IPS-11a (cell line): ENCODE results near the gene SAP25.

Source experiments
- H3K4me3 ChIP-seq: one replicate; pipeline ENCODE4 v1.5.1; 2013; ENCODE audit warnings: low read depth, low read length, control low read depth

The SAP25 gene

GRCh38 chr7:100598425-100598824 lies 24.7 kb upstream of the SAP25 start:
- H3K4me3 ChIP-seq: no peak overlapping the region

DNA sequence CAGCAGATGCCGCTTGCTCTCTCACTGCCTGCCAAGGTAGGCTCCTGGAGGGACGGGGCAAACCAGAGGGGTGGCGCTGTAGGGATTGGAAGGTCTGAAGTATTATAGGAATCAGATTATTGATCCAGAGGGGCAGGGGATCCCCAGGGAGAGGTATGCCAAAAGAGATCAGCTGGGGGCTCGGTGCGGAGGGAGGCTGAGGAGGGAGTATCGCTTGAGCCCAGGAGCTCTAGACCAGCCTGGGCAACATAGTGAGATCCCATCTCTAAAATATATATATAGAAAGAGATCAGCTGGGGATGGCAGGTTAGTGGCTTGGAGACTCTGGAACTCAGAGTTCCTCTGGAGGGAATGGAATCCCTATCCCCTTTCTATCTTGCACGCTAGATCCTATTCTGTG lies 21.5 kb upstream of the SAP25 start:
- H3K4me3 ChIP-seq: no peak overlapping the region

DNA sequence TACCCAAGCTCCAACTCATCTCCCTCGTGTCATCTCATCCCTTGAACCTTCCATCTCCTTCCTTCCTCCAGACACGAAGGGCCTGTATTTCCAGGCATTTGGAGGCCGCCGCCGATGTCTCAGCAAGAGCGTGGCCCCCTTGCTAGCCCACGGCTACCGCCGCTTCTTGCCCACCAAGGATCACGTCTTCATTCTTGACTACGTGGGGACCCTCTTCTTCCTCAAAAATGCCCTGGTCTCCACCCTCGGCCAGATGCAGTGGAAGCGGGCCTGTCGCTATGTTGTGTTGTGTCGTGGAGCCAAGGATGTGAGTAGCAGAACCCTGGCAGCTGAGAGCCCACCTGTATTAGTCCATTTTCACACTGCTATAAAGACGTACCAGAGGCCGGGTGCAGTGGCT lies 17.9 kb upstream of the SAP25 start:
- no peak overlapping the region for H3K4me3 ChIP-seq

DNA sequence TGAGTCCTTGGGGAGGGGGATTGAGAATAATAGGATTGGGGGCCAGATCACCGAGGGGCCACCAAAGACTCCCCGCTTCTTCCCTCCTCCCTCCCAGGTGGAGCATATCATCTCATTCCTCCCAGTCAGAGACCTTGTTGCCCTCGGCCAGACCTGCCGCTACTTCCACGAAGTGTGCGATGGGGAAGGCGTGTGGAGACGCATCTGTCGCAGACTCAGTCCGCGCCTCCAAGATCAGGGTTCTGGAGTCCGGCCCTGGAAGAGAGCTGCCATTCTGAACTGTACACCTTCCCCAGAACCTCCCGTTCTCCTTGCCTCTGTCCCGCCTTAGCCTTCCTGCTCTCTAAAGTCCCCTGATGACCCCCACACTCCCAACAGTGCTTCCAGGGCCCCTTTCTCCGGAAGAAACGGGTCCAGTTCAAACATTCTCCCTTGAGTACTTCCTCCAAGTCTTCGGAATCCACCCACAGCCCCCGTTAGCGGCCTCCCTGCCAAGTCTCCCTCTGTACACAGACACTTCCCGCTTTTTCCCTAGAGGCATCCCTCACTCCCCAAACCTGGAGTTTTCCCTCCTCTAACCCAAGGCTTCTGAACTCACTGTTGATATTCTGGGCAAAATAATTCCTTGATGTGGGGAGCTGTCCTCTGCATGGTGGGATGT lies 16.5 kb upstream of the SAP25 start:
- H3K4me3 ChIP-seq: no peak overlapping the region

DNA sequence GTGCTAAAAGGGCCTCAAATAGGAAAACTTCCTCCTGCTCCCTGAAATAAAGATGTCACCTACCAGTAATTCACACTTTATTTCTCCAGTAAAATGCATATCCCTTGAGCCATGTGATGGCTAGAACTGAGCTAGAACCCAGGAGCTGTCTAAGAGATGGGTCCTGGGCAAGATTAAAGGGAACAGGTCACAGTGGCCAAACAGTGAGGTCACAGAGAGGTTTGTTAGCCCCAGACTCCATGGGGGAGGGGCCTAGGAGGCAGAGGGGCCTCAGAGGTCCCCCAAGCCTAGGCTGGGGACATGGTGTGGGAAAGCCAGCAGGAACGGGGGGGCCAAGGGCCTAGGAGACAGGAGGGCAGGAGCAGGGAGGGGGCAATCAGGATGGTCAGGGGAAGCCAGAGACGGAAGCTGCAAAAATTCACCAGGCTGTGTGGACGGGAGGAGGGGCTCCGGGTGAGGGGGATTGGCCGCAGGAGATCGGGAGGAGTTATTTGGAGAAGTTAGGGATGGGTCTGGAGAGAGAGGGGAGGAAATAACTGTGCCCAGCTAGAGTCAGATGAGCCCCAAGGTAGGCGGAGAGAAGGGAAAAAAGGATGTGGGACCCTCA lies 15.7 kb upstream of the SAP25 start:
- no peak overlapping the region for H3K4me3 ChIP-seq

- H3K4me3 ChIP-seq: no peak overlapping the region
Measured at GRCh38 chr7:100588438-100588837, 14.7 kb upstream of the SAP25 start.

- H3K4me3 ChIP-seq: peak within 1 kb of the TSS; percentile 84
Measured at GRCh38 chr7:100586266-100587025, 12.7 kb upstream of the SAP25 start, which contains the start of gene FBXO24. Gene FBXO24, plus strand, starts transcription at chr7:100586328. Its CDS starts 298 bp downstream, at chr7:100586626.

DNA sequence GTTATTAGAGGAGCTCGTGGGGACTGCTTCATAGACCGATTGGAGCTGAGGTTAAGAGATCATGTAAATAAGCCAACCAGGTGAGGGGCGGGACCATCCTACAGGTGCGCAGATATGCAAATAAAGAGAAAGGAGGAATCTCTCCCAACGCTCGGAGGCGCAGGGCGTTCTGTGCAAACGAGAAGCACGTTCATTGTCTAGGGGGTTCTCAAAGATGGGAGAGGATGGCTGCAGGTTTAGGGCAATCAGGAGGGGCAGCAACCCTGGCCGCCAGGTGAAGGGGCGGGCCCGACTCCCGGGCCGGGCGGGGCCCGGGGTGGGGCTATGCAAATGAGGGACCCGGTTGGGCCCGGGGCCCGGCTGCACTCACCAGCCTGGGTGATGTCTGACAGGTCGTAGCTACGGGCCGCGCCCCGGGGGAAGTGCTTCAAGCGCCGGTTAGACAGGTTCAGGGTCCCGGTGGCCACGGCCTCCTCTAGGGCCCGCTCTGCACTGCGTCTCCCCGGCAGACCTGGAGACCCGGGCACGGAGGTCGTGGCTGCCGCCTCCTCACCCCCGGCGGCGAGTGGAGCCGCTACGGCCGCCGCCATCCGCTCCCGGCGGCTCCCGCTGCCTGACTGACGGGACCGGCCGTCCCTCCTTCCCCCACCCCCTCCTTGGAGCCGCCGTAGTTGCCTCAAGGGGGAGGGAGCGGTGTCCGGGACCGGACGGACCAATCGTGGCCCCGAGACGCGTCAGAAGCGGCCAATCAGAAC lies 12.0 kb upstream of the SAP25 start, which contains the start of gene LRCH4:
TSS of gene LRCH4 (minus strand) at position 619 of the 755 bp plus-strand sequence. CDS start at position 590, 29 bp downstream.
- peak within 1 kb of the TSS; percentile 84 for H3K4me3 ChIP-seq

DNA sequence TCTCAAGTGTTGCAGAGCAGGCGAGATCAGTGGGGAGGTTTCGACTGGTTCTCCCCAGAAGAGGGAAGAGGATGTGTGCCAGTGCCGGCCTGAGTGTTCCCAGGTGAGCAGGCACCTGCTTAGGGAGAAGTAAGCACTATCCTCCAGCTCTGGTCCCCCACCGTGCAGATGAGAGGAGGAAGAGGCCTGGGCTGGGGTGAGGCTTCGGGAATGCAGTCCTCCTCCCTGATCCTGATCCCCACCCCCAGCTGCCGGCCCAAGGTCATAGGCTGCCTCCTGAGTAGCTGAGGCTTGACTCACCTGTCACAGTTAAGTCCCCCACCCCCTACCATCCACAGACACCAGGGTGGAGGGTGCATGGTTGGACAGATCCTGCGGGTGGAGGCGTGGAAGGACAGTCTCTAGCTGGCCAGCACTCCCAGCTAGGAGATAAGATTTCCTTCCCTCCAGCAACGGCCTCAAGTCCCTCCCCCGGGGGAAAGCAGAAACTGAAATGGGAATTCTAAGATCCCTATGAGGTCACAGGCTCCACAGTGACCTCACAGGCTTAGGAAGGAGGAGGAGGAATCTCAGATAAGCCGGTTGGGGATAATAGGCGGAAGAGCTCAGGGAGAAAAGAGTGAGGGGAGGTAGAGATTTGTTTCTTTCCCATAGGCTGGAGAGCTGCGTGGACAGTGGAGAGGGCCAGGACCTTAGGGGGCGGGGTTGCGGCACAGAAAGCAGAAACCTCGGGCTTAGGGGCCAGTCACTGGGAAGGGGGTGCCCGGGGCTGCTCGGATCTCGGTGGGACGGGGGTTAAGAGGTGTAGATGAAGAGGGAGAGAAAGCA lies 11.2 kb upstream of the SAP25 start:
- peak overlapping the region; percentile 84 for H3K4me3 ChIP-seq

- peak overlapping the region; percentile 84 for H3K4me3 ChIP-seq
Measured at GRCh38 chr7:100584054-100584682, 10.5 kb upstream of the SAP25 start.

GRCh38 chr7:100583132-100584053 lies 9.7 kb upstream of the SAP25 start:
- H3K4me3 ChIP-seq: no peak overlapping the region

GRCh38 chr7:100582650-100583049 lies 8.9 kb upstream of the SAP25 start:
- no peak overlapping the region for H3K4me3 ChIP-seq

- H3K4me3 ChIP-seq: no peak overlapping the region
Measured at GRCh38 chr7:100582041-100582579, 8.4 kb upstream of the SAP25 start.

DNA sequence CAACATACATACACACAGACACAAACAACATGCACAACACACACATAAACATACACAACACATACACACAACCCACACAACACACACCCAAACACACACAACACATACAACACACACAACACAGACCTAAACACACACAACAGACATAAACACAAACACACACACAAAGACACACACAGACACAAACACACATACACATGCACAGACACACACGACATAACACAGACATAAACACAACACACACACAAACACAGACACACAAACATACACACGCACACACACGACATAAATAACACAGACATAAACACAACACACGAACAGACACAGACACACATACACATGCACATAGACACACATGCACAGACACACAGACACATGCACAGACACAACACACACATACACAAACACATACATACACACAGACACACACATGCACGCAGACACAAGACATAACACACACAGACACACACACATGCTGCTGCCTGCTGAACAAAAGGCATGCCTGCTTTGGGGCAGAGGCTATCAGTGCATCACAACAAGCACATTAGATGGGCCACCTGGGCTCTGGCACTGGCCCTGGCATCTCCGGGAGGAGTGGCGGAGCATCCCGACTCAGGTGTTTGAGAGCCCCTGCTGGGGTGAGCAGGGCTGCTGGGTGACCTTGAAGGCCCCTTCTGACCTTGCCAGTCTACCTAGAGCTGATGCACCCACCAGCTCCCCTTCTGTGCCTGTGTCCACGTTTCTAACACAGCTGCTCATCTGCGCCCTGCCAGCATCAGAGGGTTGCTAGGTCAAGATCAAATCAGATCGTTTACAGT lies 7.0 kb upstream of the SAP25 start:
- no peak overlapping the region for H3K4me3 ChIP-seq

- H3K4me3 ChIP-seq: no peak overlapping the region
Measured at GRCh38 chr7:100578246-100579183, 4.8 kb upstream of the SAP25 start.

DNA sequence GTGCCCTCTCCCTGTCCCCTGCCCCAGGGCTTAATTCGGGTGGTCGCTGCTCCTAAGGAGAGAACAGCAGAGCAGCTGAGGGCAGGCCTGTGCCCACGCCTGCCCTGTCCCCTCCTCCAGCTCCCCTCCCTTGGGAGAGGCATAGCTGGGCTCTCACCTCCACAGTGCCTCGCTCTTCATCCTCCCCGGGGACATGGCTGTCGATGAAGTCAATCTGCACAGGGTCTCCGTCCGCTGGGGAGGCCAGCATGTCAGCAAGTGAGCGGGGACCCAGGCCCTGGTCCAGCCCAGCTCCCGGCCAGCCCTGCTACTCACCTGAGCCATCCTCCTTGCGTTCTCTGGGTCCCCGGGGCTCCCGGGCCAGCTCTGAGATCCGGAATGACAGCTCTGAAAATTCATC lies 3.8 kb upstream of the SAP25 start:
- H3K4me3 ChIP-seq: no peak overlapping the region

DNA sequence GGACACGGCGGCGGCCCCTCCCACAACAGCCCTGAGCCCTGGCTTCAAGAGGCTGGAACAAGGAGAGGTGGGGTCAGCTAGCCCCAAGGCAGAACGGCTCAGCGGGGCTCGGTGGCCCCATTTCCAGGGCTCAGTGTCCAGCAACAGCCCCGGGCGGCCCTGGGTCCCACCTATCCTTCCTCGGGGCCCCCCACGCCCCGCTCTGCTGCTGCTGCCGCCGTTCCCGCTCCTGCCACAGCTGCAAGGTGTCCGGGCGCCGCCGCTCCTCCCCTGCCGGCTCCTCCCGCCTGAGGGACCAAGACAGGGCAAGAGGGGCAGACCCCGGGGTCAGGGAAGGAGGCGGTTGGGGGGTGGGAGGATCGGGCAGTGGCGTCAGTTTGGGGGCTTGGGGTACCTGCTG lies 3.4 kb upstream of the SAP25 start:
- no peak overlapping the region for H3K4me3 ChIP-seq
